SU-DHL-6 (cell line): ENCODE measurements around the gene TRIM10.

Source experiments
- CTCF ChIP-seq: fragments of 200-600 bp; sonication (generic); IDR thresholded peaks from one replicate; pipeline ENCODE4 v1.5.1; 2017; ENCODE audit warnings: antibody characterized with exemption, mild to moderate bottlenecking, low read length, moderate library complexity; ENCODE audit not compliant: insufficient read depth, poor library complexity, severe bottlenecking
- EZH2phosphoT487 ChIP-seq: fragments of 200-600 bp; sonication (generic), shearing (Covaris generic); conservative IDR thresholded peaks from 2 replicates; pipeline ENCODE4 v1.6.1; 2018; ENCODE audit warnings: mild to moderate bottlenecking, antibody characterized with exemption, low read length, moderate library complexity, mixed read lengths

- TF ChIP-seq CTCF = no peak
- no peak for TF ChIP-seq EZH2phosphoT487
Observed at GRCh38 chr6:30151580-30151979, 9.4 kb downstream of the TRIM10 start.
